Mesendoderm (in vitro differentiated cells): ENCODE results near the gene RDH11.

Experiments used
- DNase-seq: peaks from one replicate; pipeline ENCODE4 v3.0.0; 2013
- H2AK5ac ChIP-seq: 2 replicates; pipeline ENCODE4 v1.6.1; 2013; ENCODE audit warnings: low read length, inconsistent platforms
- H2BK120ac ChIP-seq: 2 replicates; pipeline ENCODE4 v1.6.1; 2013; ENCODE audit warnings: low read depth, mild to moderate bottlenecking, low read length, moderate library complexity, mixed read lengths
- H2BK15ac ChIP-seq: replicated peaks from 2 replicates; pipeline ENCODE4 v1.6.1; 2013; ENCODE audit warnings: low read depth, mild to moderate bottlenecking, moderate library complexity
- H2BK5ac ChIP-seq: 2 replicates; pipeline ENCODE4 v1.6.1; 2013; ENCODE audit warnings: low read length, inconsistent platforms
- H3K18ac ChIP-seq: 2 replicates; pipeline ENCODE4 v1.6.1; 2013; ENCODE audit warnings: mild to moderate bottlenecking, low read length, mixed read lengths
- H3K23ac ChIP-seq: one replicate; pipeline ENCODE4 v1.6.1; 2013; ENCODE audit warnings: low read length
- H3K27ac ChIP-seq: 2 replicates; pipeline ENCODE4 v1.5.1; 2013; ENCODE audit warnings: low read depth, mild to moderate bottlenecking, inconsistent platforms, low read length, moderate library complexity
- H3K27me3 ChIP-seq: 2 replicates; pipeline ENCODE4 v1.6.1; 2013; ENCODE audit warnings: low read length, control low read depth, mild to moderate bottlenecking, inconsistent platforms; ENCODE audit not compliant: insufficient read depth, poor library complexity
- H3K36me3 ChIP-seq: 2 replicates; pipeline ENCODE4 v1.6.1; 2013; ENCODE audit warnings: low read length, inconsistent platforms; ENCODE audit not compliant: control insufficient read depth, insufficient read depth
- H3K4ac ChIP-seq: one replicate; pipeline ENCODE4 v1.6.1; 2013; ENCODE audit warnings: low read depth, mild to moderate bottlenecking, low read length, moderate library complexity
- H3K4me1 ChIP-seq: 2 replicates; pipeline ENCODE4 v1.6.1; 2013; ENCODE audit warnings: low read depth, low read length, inconsistent platforms; ENCODE audit not compliant: control insufficient read depth
- H3K4me2 ChIP-seq: 2 replicates; pipeline ENCODE4 v1.6.1; 2013; ENCODE audit warnings: low read length
- H3K4me3 ChIP-seq: 2 replicates; pipeline ENCODE4 v1.5.1; 2013; ENCODE audit warnings: mild to moderate bottlenecking, low read length
- H3K56ac ChIP-seq: one replicate; pipeline ENCODE4 v1.6.1; 2013; ENCODE audit warnings: low read length
- H3K79me1 ChIP-seq: 2 replicates; pipeline ENCODE4 v1.6.1; 2013; ENCODE audit warnings: low read length, inconsistent platforms
- H3K79me2 ChIP-seq: 2 replicates; pipeline ENCODE4 v1.6.1; 2013; ENCODE audit warnings: mild to moderate bottlenecking, low read length; ENCODE audit not compliant: control insufficient read depth, insufficient read depth
- H3K9ac ChIP-seq: 2 replicates; pipeline ENCODE4 v1.6.1; 2013; ENCODE audit warnings: low read length, inconsistent platforms
- H4K5ac ChIP-seq: one replicate; pipeline ENCODE4 v1.6.1; 2013; ENCODE audit warnings: low read length
- H4K8ac ChIP-seq: one replicate; pipeline ENCODE4 v1.6.1; 2013; ENCODE audit warnings: low read depth, mild to moderate bottlenecking, control low read depth, low read length, moderate library complexity
- WGBS: extraction: QIAGEN DNeasy Blood & Tissue Kit; methylation state at CpG from one replicate; pipeline ENCODE4 v1.1.7; 2013; ENCODE audit warnings: low lambda C conversion rate, missing lambda C conversion rate; ENCODE audit not compliant: insufficient coverage; ENCODE audit errors: extremely low coverage; 5-methylcytosine and 5-hydroxymethylcytosine counted together

RDH11 gene

GRCh38 chr14:67680941-67681340, 14.6 kb downstream of the RDH11 start:
- no peak overlapping the region for H3K27ac ChIP-seq

DNA sequence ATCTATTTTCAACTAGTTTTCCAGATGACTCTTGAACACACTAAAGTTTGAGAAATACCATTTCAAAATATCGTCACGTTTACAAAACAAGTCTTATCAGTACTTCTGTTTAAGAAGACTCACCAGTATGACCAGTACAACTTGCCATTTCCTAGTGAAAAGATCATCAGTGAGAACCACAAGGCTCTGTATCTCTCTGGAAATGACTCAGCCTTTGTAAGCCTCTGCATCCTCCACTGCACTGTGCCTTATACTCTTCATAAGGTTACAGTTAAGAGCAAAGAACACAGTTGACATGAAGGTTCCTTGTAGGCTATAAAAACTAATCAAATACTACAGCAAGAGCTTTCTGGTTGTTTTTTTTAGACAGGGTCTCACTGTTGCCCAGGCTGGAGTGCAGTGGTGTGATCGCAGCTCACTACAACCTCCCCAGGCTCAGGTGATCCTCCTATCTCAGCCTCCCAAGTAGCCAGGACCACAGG, 15.4 kb downstream of the RDH11 start:
- WGBS: no CpG with 5 or more reads among the region's 3 CpGs
- H3K4me3 ChIP-seq: no peak overlapping the region
- no peaks in the 10 kb centered on the region for H3K27me3 ChIP-seq
- no peak overlapping the region for H3K56ac ChIP-seq
- H3K36me3 ChIP-seq: peaks cover 18% of the 10 kb centered on the region
- no peak overlapping the region for H3K18ac ChIP-seq
- no peaks in the 10 kb centered on the region for H3K4me1 ChIP-seq
- no peak overlapping the region for H3K23ac ChIP-seq
- no peak overlapping the region for H4K8ac ChIP-seq
- no peak overlapping the region for H3K9ac ChIP-seq
- H4K5ac ChIP-seq: no peak overlapping the region
- H3K79me1 ChIP-seq: peaks cover 5% of the 10 kb centered on the region
- H2BK15ac ChIP-seq: no peak overlapping the region
- DNase-seq: no peak
- H2AK5ac ChIP-seq: no peak overlapping the region
- no peak overlapping the region for H2BK5ac ChIP-seq
- H3K27ac ChIP-seq: no peak overlapping the region
- H3K79me2 ChIP-seq: peaks cover 8% of the 10 kb centered on the region
- no peak overlapping the region for H3K4me2 ChIP-seq
- no peak overlapping the region for H2BK120ac ChIP-seq
- H3K4ac ChIP-seq: no peak overlapping the region

More at GRCh38 chr14:67680941-67681340, 14.6 kb downstream of the RDH11 start:
- Histone ChIP-seq H3K79me2 (peaks cover 8% of the 10 kb centered on the region), H3K56ac (no peak overlapping the region), H3K79me1 (peaks cover 7% of the 10 kb centered on the region), H3K9ac (no peak overlapping the region), H3K18ac (no peak overlapping the region), H3K4me2 (no peak overlapping the region), H4K5ac (no peak overlapping the region), H2BK120ac (no peak overlapping the region), H3K27me3 (no peaks in the 10 kb centered on the region), H2BK5ac (no peak overlapping the region), H2AK5ac (no peak overlapping the region), H4K8ac (no peak overlapping the region), H2BK15ac (no peak overlapping the region), H3K4me1 (no peaks in the 10 kb centered on the region), H3K4ac (no peak overlapping the region), H3K36me3 (peaks cover 20% of the 10 kb centered on the region), H3K4me3 (no peak overlapping the region), H3K23ac (no peak overlapping the region)
- WGBS: no CpG with 5 or more reads among the region's 2 CpGs
- no peak for DNase-seq

DNA sequence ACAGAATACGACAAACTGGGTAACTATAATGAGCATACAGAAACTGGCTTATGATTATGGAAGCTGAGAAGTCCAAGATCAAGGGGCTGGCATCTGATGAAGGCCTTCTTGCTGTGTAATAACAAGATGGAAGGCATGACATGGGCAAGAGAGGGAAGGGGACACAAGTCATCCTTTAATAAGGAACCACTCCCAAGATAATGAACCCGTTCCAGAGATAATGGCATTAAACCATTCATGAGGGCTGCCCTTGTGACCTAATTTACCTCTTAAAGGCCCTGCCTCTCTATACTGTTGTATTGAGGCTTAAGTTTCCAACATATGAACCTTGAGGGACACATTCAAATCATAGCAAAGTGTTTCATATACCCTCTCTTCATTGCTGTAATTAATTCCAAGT, 16.6 kb downstream of the RDH11 start:
- H3K27ac ChIP-seq: no peak overlapping the region
- H3K79me2 ChIP-seq: peaks cover 8% of the 10 kb centered on the region
- H4K8ac ChIP-seq: no peak overlapping the region
- H3K4me1 ChIP-seq: no peaks in the 10 kb centered on the region
- no peak overlapping the region for H2AK5ac ChIP-seq
- no peak overlapping the region for H3K18ac ChIP-seq
- H3K4me3 ChIP-seq: no peak overlapping the region
- no peak overlapping the region for H3K4me2 ChIP-seq
- H3K23ac ChIP-seq: no peak overlapping the region
- H3K4ac ChIP-seq: no peak overlapping the region
- no peak overlapping the region for H2BK5ac ChIP-seq
- H3K9ac ChIP-seq: no peak overlapping the region
- no peak overlapping the region for H4K5ac ChIP-seq
- WGBS: no CpG with 5 or more reads among the region's 2 CpGs
- H2BK120ac ChIP-seq: no peak overlapping the region
- H3K27me3 ChIP-seq: no peaks in the 10 kb centered on the region
- H3K56ac ChIP-seq: no peak overlapping the region
- H3K79me1 ChIP-seq: peaks cover 5% of the 10 kb centered on the region
- no peak overlapping the region for H2BK15ac ChIP-seq
- no peak for DNase-seq
- H3K36me3 ChIP-seq: peaks cover 15% of the 10 kb centered on the region

DNA sequence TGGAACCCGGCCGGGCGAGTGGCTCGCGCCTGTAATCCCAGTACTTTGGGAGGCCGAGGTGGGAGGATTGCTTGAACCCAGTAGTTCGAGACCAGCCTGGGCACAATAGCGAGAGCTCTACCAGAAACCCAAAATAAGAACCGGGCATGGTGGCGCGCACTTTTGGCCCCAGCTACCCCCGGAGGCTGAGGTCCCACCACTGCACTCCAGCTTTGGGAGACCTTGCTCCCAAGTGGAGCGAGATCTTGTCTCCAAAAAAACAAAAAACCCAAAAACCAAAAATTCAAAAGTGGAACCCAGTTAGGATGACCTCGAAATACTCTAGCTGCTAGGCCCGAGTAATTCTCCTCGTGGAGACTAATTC, 20.4 kb downstream of the RDH11 start:
- Histone ChIP-seq H3K4me1 (no peaks in the 10 kb centered on the region), H3K79me2 (peaks cover 20% of the 10 kb centered on the region), H3K36me3 (peaks cover 10% of the 10 kb centered on the region), H2BK15ac (no peak overlapping the region), H3K4me3 (peak overlapping the region; percentile 91), H4K8ac (no peak overlapping the region), H4K5ac (no peak overlapping the region), H2BK5ac (no peak overlapping the region), H3K79me1 (peaks cover 12% of the 10 kb centered on the region), H3K23ac (no peak overlapping the region), H2AK5ac (no peak overlapping the region), H3K18ac (no peak overlapping the region), H3K56ac (peak overlapping the region; percentile 97), H3K4me2 (peak overlapping the region; percentile 79), H3K27me3 (no peaks in the 10 kb centered on the region), H3K9ac (peak overlapping the region; percentile 94), H3K27ac (peak overlapping the region; percentile 91), H2BK120ac (no peak overlapping the region), H3K4ac (no peak overlapping the region)
- no CpG with 5 or more reads among the region's 16 CpGs for WGBS
- peak; percentile 14 for DNase-seq

DNA sequence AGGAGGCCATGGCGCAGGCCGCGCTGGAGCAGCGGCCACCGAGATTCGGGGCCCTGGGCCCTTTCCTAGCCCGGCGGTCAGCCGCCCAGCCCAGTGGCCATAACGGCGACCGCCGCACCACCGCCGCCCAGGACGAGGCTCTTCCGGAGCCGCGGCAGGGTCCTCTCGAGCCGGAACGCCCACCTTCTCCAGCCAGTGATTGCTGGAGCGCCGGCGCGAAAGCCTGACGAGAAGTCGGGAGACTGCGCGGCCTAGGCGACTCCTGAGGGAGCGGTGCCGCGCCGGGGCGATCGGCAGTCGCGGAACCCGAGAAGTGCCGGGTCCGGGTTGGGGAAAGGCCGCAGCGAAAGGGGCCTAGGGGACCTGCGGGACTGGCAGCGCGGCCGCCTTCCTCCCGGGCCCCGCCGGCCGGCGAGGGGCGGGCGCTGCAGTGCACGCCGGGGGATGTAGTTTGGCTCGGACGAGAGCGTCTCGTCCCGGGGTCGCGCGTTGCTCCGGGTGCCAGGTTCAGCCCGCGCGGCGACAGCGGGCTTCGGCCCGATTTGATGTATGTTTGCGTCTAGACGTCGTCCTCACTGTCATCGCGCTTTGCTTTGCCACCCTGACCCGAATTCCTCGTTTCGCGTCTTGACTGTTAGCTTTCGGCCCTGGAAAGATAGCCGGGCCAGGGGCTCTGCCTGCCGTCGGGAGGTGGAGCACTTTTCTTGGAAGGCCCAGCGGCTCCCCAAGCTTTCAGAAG, 20.9 kb downstream of the RDH11 start, which contains the start of gene VTI1B:
Gene VTI1B, minus strand, starts transcription at position 153 of the 739 bp plus-strand sequence. Its CDS starts 143 bp downstream, at position 10.
- peak within 1 kb of the TSS; percentile 66 for H3K4ac ChIP-seq
- peak within 1 kb of the TSS; percentile 42 for H3K18ac ChIP-seq
- H3K56ac ChIP-seq: peak within 1 kb of the TSS; percentile 97
- no peak within 1 kb of the TSS for H2BK120ac ChIP-seq
- H4K5ac ChIP-seq: no peak within 1 kb of the TSS
- peak; percentile 91 for DNase-seq
- peak within 1 kb of the TSS; percentile 61 for H2BK5ac ChIP-seq
- no peak within 1 kb of the TSS for H2BK15ac ChIP-seq
- no peaks in the 10 kb centered on the region for H3K27me3 ChIP-seq
- no peaks in the 10 kb centered on the region for H3K4me1 ChIP-seq
- peak within 1 kb of the TSS; percentile 91 for H3K4me3 ChIP-seq
- H3K36me3 ChIP-seq: peaks cover 10% of the 10 kb centered on the region
- H2AK5ac ChIP-seq: no peak within 1 kb of the TSS
- peak within 1 kb of the TSS; percentile 79 for H3K4me2 ChIP-seq
- peak within 1 kb of the TSS; percentile 94 for H3K9ac ChIP-seq
- H3K79me1 ChIP-seq: peaks cover 14% of the 10 kb centered on the region
- H4K8ac ChIP-seq: no peak within 1 kb of the TSS
- no peak within 1 kb of the TSS for H3K23ac ChIP-seq
- WGBS: no CpG with 5 or more reads among the region's 87 CpGs
- peaks cover 21% of the 10 kb centered on the region for H3K79me2 ChIP-seq
- peak within 1 kb of the TSS; percentile 91 for H3K27ac ChIP-seq
